Measurements from ENCODE around the gene TSGA10.
A peak's percentile ranks its signal among the peaks of the same experiment; 100 is the strongest.
"Not testable (repeated sequence)": the region's sequence is repeated elsewhere in the genome, so short reads cannot be mapped to it uniquely, and the experiment has no call there.

Gene TSGA10

GRCh38 chr2:99154643-99155536 is at the start of gene TSGA10, which contains the start of gene LIPT1:
Gene TSGA10, minus strand, starts transcription at chr2:99154942. Its CDS starts 45,503 bp downstream, at chr2:99109439.
Gene LIPT1, plus strand, starts transcription at chr2:99154967. Its CDS starts 6,991 bp downstream, at chr2:99161958.
- peak; percentile 80 to 89 (median 87) for DNase-seq (ENCODE audit: low read depth in 3 of 3)

GRCh38 chr2:99201959-99202678 is 47.4 kb upstream of the TSGA10 start:
- no peak for DNase-seq (ENCODE audit: low read depth in 3 of 3)

- DNase-seq (ENCODE audit: low read depth in 3 of 3): no peak
Measured at GRCh38 chr2:99200076-99200800, 45.5 kb upstream of the TSGA10 start.

DNA sequence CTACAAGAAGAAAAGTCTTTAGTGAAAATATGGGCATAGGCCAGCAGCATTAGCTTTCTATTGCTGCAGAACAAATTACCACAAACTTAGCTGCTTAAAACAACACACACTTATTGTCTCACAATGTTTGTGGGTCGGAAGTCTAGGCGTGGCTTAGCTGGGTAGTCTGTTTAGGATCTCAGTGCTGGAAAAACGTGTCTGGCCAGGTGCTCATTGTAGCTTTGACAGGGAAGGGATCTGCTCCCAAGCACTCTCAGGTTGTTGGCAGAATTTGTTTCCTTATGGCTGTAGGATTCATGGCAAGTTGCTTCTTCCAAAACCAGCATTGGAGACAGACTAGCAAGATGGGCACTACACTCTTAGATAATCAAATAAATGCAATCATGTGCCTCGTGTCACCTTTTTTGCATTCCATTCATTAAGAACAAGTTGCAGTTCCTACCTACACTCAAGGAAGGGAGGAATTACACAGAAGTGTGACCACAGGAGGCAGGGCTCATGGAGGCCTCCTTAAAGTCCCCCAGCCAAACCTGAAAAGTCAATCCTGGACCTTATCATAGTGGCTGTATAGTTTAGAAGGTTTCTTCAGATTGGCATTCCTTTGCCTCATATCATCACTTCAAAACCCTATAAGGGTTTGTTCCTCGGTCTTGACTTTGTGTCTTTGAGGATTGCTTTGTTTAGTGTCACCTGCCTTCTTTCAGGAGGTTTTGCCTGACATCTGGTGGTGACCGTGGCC is 43.5 kb upstream of the TSGA10 start:
- DNase-seq (ENCODE audit: low read depth in 3 of 3): no peak

- not testable (repeated sequence) for DNase-seq (ENCODE audit: low read depth in 3 of 3)
Measured at GRCh38 chr2:99192364-99192763, 37.6 kb upstream of the TSGA10 start.

- DNase-seq (ENCODE audit: low read depth in 3 of 3): no peak
Measured at GRCh38 chr2:99190548-99190947, 35.8 kb upstream of the TSGA10 start.

- DNase-seq (ENCODE audit: low read depth in 3 of 3): no peak
Measured at GRCh38 chr2:99188357-99188756, 33.6 kb upstream of the TSGA10 start.

DNA sequence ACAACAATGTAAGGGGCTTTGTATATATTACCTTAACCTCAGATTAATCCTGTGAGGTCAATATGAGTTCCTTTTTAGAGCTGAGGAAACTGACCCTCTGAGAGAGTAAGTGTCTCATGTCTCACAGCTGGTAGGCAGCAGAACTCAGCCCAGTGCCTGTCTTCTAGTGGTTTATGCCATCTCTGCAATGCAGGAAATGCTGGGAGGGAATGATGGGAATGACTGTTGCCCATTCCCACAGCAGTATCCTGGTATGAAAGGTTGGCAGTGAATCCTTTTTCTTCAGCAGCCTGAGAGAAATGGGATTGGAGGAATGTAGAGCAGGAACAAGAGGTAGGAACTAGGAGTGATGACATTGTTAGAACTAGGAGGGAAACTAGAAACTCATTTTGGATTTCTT is 32.3 kb upstream of the TSGA10 start:
- no peak for DNase-seq (ENCODE audit: low read depth in 3 of 3)

- no peak for DNase-seq (ENCODE audit: low read depth in 3 of 3)
Measured at GRCh38 chr2:99184811-99185210, 30.1 kb upstream of the TSGA10 start.

DNA sequence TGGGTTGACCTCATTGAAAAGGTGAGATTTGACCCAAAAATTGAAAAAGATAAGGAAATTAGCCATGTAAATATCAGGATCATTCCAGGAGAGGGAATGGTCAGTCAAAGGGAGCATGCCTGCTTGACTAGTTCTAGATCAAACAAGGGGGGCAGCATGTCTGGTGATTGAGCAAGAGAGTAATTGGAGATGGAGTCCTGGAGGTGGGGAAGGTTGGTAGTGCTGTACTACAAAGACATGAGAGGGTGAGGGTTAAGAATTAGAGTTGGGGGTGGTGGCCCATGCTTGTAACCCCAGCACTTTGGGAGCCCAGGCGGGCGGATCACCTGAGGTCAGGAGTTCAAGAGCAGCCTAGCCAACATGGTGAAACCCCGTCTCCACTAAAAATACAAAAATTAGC is 28.3 kb upstream of the TSGA10 start:
- no peak for DNase-seq (ENCODE audit: low read depth in 3 of 3)

- DNase-seq (ENCODE audit: low read depth in 3 of 3): no peak
Measured at GRCh38 chr2:99181624-99182000, 26.9 kb upstream of the TSGA10 start.

DNA sequence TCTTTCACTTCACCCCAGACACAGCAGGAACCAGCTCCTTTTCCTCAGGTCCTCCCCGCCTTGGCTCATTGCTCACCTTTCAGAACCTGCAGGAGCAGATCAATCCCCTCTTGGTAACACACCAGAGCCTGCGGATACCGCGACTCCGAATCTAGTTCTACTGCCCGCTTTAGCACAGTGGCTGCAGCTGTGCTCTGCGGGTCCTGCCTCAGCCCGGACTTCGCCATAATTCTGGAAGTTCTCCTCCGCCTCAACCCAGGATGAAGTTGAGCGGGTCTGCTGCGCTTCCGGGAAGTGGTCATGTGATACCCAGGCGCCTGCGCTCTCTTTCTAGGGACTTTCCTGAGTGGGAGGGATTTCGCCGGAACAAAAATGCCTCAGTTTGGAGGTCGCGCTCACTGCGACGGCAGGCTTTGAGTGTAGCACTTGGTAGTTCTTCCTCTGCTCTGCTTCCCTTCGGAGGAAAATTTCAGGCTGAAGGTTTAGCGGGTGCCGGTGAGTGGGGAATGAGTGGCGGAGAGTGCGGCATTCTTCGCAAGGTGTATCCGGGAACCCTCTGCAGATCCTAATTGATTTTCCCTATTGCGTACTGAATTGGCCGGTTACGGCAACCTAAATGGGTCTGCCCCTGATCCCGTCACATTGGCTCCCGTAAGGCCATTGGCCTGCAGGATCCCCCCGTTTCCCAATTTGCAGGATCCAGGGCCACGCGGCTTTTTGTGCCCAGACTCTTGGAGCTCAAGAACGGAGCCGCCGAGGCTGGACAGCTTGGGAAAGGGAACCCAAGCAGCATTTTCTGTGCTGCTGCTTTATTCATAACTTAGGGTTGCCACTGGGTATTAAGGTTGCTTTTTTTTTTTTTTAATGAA is 26.2 kb upstream of the TSGA10 start, which contains the start of the genes MITD1 and MRPL30:
MITD1 (minus strand) TSS at position 304 of the 869 bp plus-strand sequence; CDS start at position 227, 77 bp downstream.
MRPL30 (plus strand) TSS at position 430 of the 869 bp plus-strand sequence. CDS start 5,020 bp downstream, outside the sequence.
- DNase-seq (ENCODE audit: low read depth in 3 of 3): peak; percentile 71 to 84 (median 71)

GRCh38 chr2:99171377-99172140 is 16.8 kb upstream of the TSGA10 start:
- DNase-seq (ENCODE audit: low read depth in 3 of 3): no peak

GRCh38 chr2:99169534-99169933 is 14.8 kb upstream of the TSGA10 start:
- DNase-seq (ENCODE audit: low read depth in 3 of 3): no peak

- no peak for DNase-seq (ENCODE audit: low read depth in 3 of 3)
Measured at GRCh38 chr2:99166218-99166617, 11.5 kb upstream of the TSGA10 start.

GRCh38 chr2:99159594-99159993 is 4.9 kb upstream of the TSGA10 start:
- no peak for DNase-seq (ENCODE audit: low read depth in 3 of 3)

GRCh38 chr2:99158599-99158998 is 3.9 kb upstream of the TSGA10 start:
- no peak for DNase-seq (ENCODE audit: low read depth in 3 of 3)

DNA sequence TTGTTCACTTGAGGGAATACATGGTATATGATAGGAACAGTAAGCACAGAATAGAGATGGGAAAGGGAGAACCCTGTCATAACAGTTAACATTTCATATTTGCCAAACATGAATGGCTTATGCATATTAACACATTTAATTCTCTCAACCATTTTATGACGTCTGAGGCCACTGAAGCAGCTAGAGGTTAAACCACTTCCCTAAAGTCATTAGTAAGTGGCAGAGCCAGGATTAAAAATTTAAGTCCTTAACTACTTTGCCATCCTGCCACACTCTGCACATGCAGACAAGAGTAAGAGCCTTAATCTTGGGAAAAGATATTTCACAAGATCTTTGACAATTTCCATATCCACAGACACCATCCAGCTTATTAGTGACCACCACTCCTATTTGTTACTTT is 2.1 kb upstream of the TSGA10 start:
- no peak for DNase-seq (ENCODE audit: low read depth in 3 of 3)

DNA sequence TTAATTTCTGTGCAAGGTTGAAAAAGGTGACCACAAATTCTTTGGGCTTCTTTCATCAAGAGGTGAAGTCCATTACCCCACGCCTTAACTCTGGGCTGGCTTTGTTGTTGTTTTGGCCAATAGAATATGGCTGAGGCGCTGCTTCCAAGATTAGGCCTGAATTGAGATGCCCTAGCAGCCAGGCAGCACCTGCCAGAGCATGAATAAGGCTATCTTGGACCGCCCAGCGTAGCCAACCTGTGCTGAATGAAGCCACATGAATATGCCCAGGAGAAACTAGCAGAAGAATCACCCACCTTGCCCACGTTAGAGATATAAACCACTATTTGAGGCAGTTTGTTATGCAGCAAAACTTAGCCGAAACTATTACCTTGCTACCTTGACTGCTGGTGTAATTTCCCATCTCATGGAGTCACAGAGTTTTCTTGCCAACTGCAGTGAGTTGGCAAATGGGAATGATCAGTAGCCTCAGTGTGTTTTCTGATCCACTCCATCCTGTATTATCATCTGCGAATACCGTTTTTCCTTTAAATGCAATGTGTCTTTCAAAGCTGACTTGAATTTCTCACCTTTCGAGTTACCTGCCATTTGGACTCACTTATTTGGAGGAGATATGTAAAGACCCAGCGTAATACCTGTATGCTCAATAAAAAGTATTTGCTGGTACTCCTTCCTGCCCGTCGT is 679 bp downstream of the TSGA10 start:
- no peak for DNase-seq (ENCODE audit: low read depth in 3 of 3)

Measured in stimulated activated CD4-positive, alpha-beta T cell treated with anti-CD3 and anti-CD28 coated beads, TNF-alpha, amount 100 ng/mL, for 48 hours (primary cell).